Midbrain (tissue), 1 donor: Measurements from ENCODE around the gene CPLX3.
A peak's percentile ranks its signal among the peaks of the same experiment; 100 is the strongest.

Experiments used
- DNase-seq: peaks from one replicate; lab custom pipeline; 2025; lab: John Stamatoyannopoulos, UW

Gene CPLX3

GRCh38 chr15:74829486-74829885 is 3.1 kb downstream of the CPLX3 start:
- no peak for DNase-seq

GRCh38 chr15:74829991-74830390 is 3.6 kb downstream of the CPLX3 start:
- DNase-seq = no peak

- DNase-seq = peak; percentile 62
Observed at GRCh38 chr15:74830868-74831267, 4.4 kb downstream of the CPLX3 start.

- DNase-seq = no peak
Observed at GRCh38 chr15:74831813-74832495, 5.5 kb downstream of the CPLX3 start.

- DNase-seq = no peak
Observed at GRCh38 chr15:74832826-74833225, 6.4 kb downstream of the CPLX3 start.

GRCh38 chr15:74833376-74834107 is 7.1 kb downstream of the CPLX3 start:
- DNase-seq = no peak

GRCh38 chr15:74835312-74835823 is 8.9 kb downstream of the CPLX3 start:
- DNase-seq = peak; percentile 28

- no peak for DNase-seq
Observed at GRCh38 chr15:74836846-74837245, 10.4 kb downstream of the CPLX3 start.

GRCh38 chr15:74837482-74838136 is 11.2 kb downstream of the CPLX3 start:
- no peak for DNase-seq

GRCh38 chr15:74838137-74838516 is 11.7 kb downstream of the CPLX3 start:
- DNase-seq = no peak

- DNase-seq = no peak
Observed at GRCh38 chr15:74838746-74839525, 12.5 kb downstream of the CPLX3 start.

- no peak for DNase-seq
Observed at GRCh38 chr15:74839526-74840395, 13.3 kb downstream of the CPLX3 start.

- no peak for DNase-seq
Observed at GRCh38 chr15:74840851-74841775, 14.7 kb downstream of the CPLX3 start.

GRCh38 chr15:74841891-74842373 is 15.5 kb downstream of the CPLX3 start:
- no peak for DNase-seq

- peak; percentile 92 for DNase-seq
Observed at GRCh38 chr15:74842581-74843444, 16.4 kb downstream of the CPLX3 start, which contains the start of gene ULK3. Gene ULK3, minus strand, starts transcription at chr15:74843156. Its CDS starts 51 bp downstream, at chr15:74843105.

- DNase-seq = no peak
Observed at GRCh38 chr15:74843445-74843828, 17.0 kb downstream of the CPLX3 start.

GRCh38 chr15:74843891-74844299 is 17.5 kb downstream of the CPLX3 start:
- DNase-seq = no peak

GRCh38 chr15:74844319-74845207 is 18.1 kb downstream of the CPLX3 start:
- DNase-seq = no peak
